ENCODE data around the gene DDX21.

Gene DDX21

DNA sequence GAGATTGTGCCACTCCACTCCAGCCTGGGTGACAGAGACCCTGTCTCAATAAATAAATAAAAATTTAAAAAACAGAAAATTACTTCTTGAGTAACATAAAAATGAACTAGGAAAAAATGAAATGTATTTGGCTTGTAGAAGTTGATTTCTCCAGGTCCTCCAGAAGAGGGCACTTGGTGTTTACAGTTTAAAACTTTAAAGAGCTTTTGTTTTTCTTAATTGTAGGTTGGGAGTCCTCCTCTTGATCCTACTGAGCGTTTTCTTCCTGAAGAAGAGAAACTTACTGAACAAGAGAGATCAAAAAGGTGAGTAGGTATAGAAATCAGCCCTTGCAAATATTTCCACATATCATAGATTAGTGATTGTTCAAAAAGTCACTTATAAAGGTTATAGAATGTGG, 48.9 kb downstream of the DDX21 start:
- POLR2A ChIA-PET = interaction anchor here (0.7 kb wide), 1 partner anchor 49 kb away, joined by 3 read pairs; no protein-coding TSS in a partner anchor
- peak; percentile 6; the same call in 1 of the 2 replicates for TF ChIP-seq SCRT2 (tag by site-specific recombination; IDR thresholded peaks at IDR 0.05)
- TF ChIP-seq ZNF654 (tag by site-specific recombination; IDR thresholded peaks at IDR 0.05; ENCODE audit: low read depth) = peak; percentile 28; the same call in 1 of the 2 replicates
- no peak for TF ChIP-seq ZNF544 (tag by site-specific recombination; IDR thresholded peaks at IDR 0.05)
- H3K4me1 ChIP-seq (ENCODE audit: control insufficient read depth, insufficient read depth, low read length) = no peaks in the 10 kb centered on the region
- H3K27ac ChIP-seq (ENCODE audit: extremely low read depth, low read depth, low read length) = no peak overlapping the region
- peaks cover 42 to 76% of the 10 kb centered on the region in 2 experiments for H3K36me3 ChIP-seq (ENCODE audit: control insufficient read depth in 2 of 2, insufficient read depth in 1 of 2, low read length in 2 of 2)
- CTCF ChIA-PET = interaction anchor here (0.7 to 0.9 kb wide), 2 partner anchors 712 to 726 kb away, joined by 5 to 10 read pairs; no protein-coding TSS in a partner anchor
- H3K9me3 ChIP-seq (ENCODE audit: control insufficient read depth, insufficient read depth, low read depth, low read length) = no peaks in the 10 kb centered on the region
- H3K4me3 ChIP-seq (ENCODE audit: low read depth, low read length) = no peak overlapping the region

DNA sequence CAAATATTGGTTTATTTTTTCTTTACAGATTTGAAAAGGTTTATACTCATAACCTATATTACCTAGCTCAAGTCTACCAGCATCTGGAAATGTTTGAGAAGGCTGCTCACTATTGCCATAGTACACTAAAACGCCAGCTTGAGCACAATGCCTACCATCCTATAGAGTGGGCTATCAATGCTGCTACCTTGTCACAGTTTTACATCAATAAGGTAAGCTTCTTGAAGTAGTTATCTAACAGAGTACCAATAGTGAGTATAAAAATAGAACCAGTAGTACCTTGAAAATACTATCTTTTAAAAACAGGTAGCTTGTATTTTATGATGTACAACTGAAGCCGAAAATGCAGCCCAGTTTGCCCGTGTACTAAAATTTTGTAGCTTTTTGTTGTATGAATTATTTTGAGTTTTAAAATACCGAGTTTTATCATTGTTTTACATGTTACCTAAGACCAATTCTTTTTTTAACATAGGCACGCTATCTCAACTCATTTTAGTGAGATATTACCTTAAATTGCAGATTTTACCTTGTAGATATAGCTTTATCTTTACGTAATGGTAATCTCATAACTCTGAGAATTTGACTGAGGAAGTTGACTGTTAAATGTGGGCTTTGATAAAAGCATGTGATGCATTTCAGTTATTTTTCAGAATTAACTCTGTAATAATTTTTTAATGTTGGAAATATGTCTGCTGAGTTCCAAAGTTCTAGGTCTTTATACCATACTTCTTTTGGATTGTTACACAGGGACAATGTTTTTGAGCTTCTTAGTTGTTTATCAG, 49.9 kb downstream of the DDX21 start:
- H3K27ac ChIP-seq (ENCODE audit: extremely low read depth, low read depth, low read length) = no peak overlapping the region
- CTCF ChIA-PET = interaction anchor here (0.6 to 1.0 kb wide), 5 partner anchors 19 to 387 kb away, joined by 3 to 5 read pairs (median 3); no protein-coding TSS in a partner anchor

DNA sequence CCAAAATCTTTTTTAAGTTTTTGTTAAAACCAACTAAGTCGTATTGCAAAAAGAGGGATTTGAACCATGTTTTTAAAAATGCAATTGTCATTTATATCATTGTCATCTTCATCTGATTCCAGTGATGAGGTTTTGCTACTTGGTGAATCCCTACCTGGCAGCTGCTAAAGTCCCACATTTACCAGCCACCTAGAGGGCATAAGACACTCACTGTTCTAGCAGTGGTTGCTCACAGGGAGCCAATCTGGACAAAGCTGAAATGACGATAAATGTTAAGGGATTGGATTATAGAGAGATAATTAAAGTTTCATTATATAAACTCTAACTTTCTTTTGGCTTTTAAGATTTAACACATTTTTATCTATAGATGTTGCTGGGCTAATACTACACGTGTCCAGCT, 51.3 kb downstream of the DDX21 start:
- Histone ChIP-seq H3K9me3 (ENCODE audit: control insufficient read depth, insufficient read depth, low read depth, low read length) (no peaks in the 10 kb centered on the region), H3K36me3 (ENCODE audit: control insufficient read depth in 2 of 2, insufficient read depth in 1 of 2, low read length in 2 of 2) (peaks cover 46 to 74% of the 10 kb centered on the region in 2 experiments), H3K4me3 (ENCODE audit: low read depth, low read length) (no peak overlapping the region), H3K4me1 (ENCODE audit: control insufficient read depth, insufficient read depth, low read length) (no peaks in the 10 kb centered on the region), H3K27ac (ENCODE audit: extremely low read depth, low read depth, low read length) (no peak overlapping the region)
- CTCF ChIA-PET = interaction anchor here (0.8 to 1.0 kb wide), 2 partner anchors 381 to 385 kb away, joined by 3 to 4 read pairs; no protein-coding TSS in a partner anchor
- POLR2A ChIA-PET = no interaction called here
- TF ChIP-seq ZNF560 (tag by site-specific recombination; IDR thresholded peaks at IDR 0.05; ENCODE audit: borderline replicate concordance) (no peak), ZNF112 (tag by site-specific recombination; IDR thresholded peaks at IDR 0.05) (no peak), ZNF555 (tag by site-specific recombination; conservative IDR thresholded peaks at IDR 0.05) (no peak), ZNF311 (tag by site-specific recombination; IDR thresholded peaks at IDR 0.05; ENCODE audit: borderline replicate concordance) (no peak), ZNF792 (tag by site-specific recombination; IDR thresholded peaks at IDR 0.05) (no peak), ZNF621 (tag by site-specific recombination; IDR thresholded peaks at IDR 0.05) (no peak), HOXA7 (CRISPR knock-in tag; IDR thresholded peaks at IDR 0.05; ENCODE audit: borderline replicate concordance) (no peak), ZSCAN16 (tag by site-specific recombination; IDR thresholded peaks at IDR 0.05) (no peak)
- TF ChIP-seq, protein P1, sequence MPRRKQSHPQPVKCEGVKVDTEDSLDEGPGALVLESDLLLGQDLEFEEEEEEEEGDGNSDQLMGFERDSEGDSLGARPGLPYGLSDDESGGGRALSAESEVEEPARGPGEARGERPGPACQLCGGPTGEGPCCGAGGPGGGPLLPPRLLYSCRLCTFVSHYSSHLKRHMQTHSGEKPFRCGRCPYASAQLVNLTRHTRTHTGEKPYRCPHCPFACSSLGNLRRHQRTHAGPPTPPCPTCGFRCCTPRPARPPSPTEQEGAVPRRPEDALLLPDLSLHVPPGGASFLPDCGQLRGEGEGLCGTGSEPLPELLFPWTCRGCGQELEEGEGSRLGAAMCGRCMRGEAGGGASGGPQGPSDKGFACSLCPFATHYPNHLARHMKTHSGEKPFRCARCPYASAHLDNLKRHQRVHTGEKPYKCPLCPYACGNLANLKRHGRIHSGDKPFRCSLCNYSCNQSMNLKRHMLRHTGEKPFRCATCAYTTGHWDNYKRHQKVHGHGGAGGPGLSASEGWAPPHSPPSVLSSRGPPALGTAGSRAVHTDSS (tag by site-specific recombination; IDR thresholded peaks at IDR 0.05) = no peak
- TF ChIP-seq, protein P2, sequence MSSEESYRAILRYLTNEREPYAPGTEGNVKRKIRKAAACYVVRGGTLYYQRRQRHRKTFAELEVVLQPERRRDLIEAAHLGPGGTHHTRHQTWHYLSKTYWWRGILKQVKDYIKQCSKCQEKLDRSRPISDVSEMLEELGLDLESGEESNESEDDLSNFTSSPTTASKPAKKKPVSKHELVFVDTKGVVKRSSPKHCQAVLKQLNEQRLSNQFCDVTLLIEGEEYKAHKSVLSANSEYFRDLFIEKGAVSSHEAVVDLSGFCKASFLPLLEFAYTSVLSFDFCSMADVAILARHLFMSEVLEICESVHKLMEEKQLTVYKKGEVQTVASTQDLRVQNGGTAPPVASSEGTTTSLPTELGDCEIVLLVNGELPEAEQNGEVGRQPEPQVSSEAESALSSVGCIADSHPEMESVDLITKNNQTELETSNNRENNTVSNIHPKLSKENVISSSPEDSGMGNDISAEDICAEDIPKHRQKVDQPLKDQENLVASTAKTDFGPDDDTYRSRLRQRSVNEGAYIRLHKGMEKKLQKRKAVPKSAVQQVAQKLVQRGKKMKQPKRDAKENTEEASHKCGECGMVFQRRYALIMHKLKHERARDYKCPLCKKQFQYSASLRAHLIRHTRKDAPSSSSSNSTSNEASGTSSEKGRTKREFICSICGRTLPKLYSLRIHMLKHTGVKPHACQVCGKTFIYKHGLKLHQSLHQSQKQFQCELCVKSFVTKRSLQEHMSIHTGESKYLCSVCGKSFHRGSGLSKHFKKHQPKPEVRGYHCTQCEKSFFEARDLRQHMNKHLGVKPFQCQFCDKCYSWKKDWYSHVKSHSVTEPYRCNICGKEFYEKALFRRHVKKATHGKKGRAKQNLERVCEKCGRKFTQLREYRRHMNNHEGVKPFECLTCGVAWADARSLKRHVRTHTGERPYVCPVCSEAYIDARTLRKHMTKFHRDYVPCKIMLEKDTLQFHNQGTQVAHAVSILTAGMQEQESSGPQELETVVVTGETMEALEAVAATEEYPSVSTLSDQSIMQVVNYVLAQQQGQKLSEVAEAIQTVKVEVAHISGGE (tag by site-specific recombination; conservative IDR thresholded peaks at IDR 0.05; ENCODE audit: low read depth) = no peak
- TF ChIP-seq, protein P3, sequence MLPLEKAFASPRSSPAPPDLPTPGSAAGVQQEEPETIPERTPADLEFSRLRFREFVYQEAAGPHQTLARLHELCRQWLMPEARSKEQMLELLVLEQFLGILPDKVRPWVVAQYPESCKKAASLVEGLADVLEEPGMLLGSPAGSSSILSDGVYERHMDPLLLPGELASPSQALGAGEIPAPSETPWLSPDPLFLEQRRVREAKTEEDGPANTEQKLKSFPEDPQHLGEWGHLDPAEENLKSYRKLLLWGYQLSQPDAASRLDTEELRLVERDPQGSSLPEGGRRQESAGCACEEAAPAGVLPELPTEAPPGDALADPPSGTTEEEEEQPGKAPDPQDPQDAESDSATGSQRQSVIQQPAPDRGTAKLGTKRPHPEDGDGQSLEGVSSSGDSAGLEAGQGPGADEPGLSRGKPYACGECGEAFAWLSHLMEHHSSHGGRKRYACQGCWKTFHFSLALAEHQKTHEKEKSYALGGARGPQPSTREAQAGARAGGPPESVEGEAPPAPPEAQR (tag by site-specific recombination; IDR thresholded peaks at IDR 0.05) = no peak
- TF ChIP-seq, protein P4, sequence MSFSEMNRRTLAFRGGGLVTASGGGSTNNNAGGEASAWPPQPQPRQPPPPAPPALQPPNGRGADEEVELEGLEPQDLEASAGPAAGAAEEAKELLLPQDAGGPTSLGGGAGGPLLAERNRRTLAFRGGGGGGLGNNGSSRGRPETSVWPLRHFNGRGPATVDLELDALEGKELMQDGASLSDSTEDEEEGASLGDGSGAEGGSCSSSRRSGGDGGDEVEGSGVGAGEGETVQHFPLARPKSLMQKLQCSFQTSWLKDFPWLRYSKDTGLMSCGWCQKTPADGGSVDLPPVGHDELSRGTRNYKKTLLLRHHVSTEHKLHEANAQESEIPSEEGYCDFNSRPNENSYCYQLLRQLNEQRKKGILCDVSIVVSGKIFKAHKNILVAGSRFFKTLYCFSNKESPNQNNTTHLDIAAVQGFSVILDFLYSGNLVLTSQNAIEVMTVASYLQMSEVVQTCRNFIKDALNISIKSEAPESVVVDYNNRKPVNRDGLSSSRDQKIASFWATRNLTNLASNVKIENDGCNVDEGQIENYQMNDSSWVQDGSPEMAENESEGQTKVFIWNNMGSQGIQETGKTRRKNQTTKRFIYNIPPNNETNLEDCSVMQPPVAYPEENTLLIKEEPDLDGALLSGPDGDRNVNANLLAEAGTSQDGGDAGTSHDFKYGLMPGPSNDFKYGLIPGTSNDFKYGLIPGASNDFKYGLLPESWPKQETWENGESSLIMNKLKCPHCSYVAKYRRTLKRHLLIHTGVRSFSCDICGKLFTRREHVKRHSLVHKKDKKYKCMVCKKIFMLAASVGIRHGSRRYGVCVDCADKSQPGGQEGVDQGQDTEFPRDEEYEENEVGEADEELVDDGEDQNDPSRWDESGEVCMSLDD (tag by site-specific recombination; IDR thresholded peaks at IDR 0.05) = no peak
- TF ChIP-seq, protein P5, sequence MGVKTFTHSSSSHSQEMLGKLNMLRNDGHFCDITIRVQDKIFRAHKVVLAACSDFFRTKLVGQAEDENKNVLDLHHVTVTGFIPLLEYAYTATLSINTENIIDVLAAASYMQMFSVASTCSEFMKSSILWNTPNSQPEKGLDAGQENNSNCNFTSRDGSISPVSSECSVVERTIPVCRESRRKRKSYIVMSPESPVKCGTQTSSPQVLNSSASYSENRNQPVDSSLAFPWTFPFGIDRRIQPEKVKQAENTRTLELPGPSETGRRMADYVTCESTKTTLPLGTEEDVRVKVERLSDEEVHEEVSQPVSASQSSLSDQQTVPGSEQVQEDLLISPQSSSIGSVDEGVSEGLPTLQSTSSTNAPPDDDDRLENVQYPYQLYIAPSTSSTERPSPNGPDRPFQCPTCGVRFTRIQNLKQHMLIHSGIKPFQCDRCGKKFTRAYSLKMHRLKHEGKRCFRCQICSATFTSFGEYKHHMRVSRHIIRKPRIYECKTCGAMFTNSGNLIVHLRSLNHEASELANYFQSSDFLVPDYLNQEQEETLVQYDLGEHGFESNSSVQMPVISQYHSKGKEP (tag by site-specific recombination; IDR thresholded peaks at IDR 0.05) = no peak

More for the DNA sequence above, 49.9 kb downstream of the DDX21 start:
- H3K4me3 ChIP-seq (ENCODE audit: low read depth, low read length) = no peak overlapping the region
- POLR2A ChIA-PET = interaction anchor here (0.7 kb wide), 1 partner anchor 50 kb away, joined by 3 read pairs; no protein-coding TSS in a partner anchor
- no peaks in the 10 kb centered on the region for H3K4me1 ChIP-seq (ENCODE audit: control insufficient read depth, insufficient read depth, low read length)
- H3K9me3 ChIP-seq (ENCODE audit: control insufficient read depth, insufficient read depth, low read depth, low read length) = no peaks in the 10 kb centered on the region
- peaks cover 45 to 75% of the 10 kb centered on the region in 2 experiments for H3K36me3 ChIP-seq (ENCODE audit: control insufficient read depth in 2 of 2, insufficient read depth in 1 of 2, low read length in 2 of 2)
- peak; percentile 92 for TF ChIP-seq ZNF660 (tag by site-specific recombination; IDR thresholded peaks at IDR 0.05)
- no peak for TF ChIP-seq EGR2 (tag by site-specific recombination; IDR thresholded peaks at IDR 0.05; ENCODE audit: low read depth)

All from HEK293 (cell line).